Activated CD8-positive, alpha-beta T cell treated with anti-CD3 and anti-CD28 coated beads for 36 hours (primary cell): Measurements from ENCODE around the gene TFDP1. TPM values are rescaled to one million over a fixed set of nuclear protein-coding genes. Genes with fewer than 3 reads are reported as not detected.

Experiments used
- ATAC-seq: fragments of 200-7000 bp; cut with Tn5 transposase; one replicate; pipeline ENCODE4 v1.10.0; 2021; ENCODE audit warnings: mild to moderate bottlenecking, moderate library complexity
- CTCF ChIA-PET: fragments of 350-600 bp; sonication (Branson Sonifier 250); formaldehyde crosslinking; loops from one replicate; lab custom pipeline; 2021; ENCODE audit warnings: antibody characterized with exemption; lab: Charles Lee
- POLR2A ChIA-PET: fragments of 350-600 bp; sonication (Branson Sonifier 250); formaldehyde crosslinking; loops from one replicate; lab custom pipeline; 2021; ENCODE audit warnings: antibody characterized with exemption; lab: Charles Lee
- DNase-seq: peaks from one replicate; pipeline ENCODE4 v3.0.0-alpha.2; 2020
- H3K27ac Mint-ChIP-seq: one replicate; pipeline ENCODE4 v1.8.0; 2021; ENCODE audit warnings: mild to moderate bottlenecking, mixed read lengths
- H3K27me3 Mint-ChIP-seq: one replicate; pipeline ENCODE4 v1.8.0; 2021; ENCODE audit warnings: mixed read lengths
- H3K36me3 Mint-ChIP-seq: one replicate; pipeline ENCODE4 v1.8.0; 2021; ENCODE audit warnings: low read depth, mixed read lengths
- H3K4me1 Mint-ChIP-seq: one replicate; pipeline ENCODE4 v1.8.0; 2021; ENCODE audit warnings: low read depth, mixed read lengths
- H3K4me3 Mint-ChIP-seq: one replicate; pipeline ENCODE4 v1.8.0; 2021; ENCODE audit warnings: mild to moderate bottlenecking, moderate library complexity, mixed read lengths
- H3K9me3 Mint-ChIP-seq: one replicate; pipeline ENCODE4 v1.8.0; 2021; ENCODE audit warnings: mixed read lengths
- CTCF ChIP-seq: fragments of 200-600 bp; IDR thresholded peaks from one replicate; pipeline ENCODE4 v1.8.0; 2022; ENCODE audit warnings: antibody characterized with exemption, mild to moderate bottlenecking
- intact Hi-C: fragments of 100-400 bp; cut with micrococcal nuclease; formaldehyde crosslinking; loops from one replicate; pipeline ENCODE4 v1.10.0; 2022
- total RNA-seq, 2 experiments: library from RNA; stranded (reverse); gene quantifications; one replicate each; pipeline ENCODE4 v1.2.3, GENCODE V29; 2021

TFDP1 gene
- total RNA-seq, 2 experiments from 2014 or later, result 174 to 184 TPM

- POLR2A ChIA-PET, result no interaction called here
- DNase-seq, result no peak
- intact Hi-C loops, result no loop called here
Observed at GRCh38 chr13:113647351-113648215, 63.0 kb downstream of the TFDP1 start.

GRCh38 chr13:113648216-113648610 is 63.7 kb downstream of the TFDP1 start:
- ChIA-PET POLR2A (no interaction called here), CTCF (no interaction called here)
- intact Hi-C loops, result no loop called here
- Mint-ChIP-seq H3K36me3 (peaks cover 2% of the 10 kb centered on the region), H3K9me3 (no peaks in the 10 kb centered on the region), H3K27me3 (no peaks in the 10 kb centered on the region), H3K4me3 (no peak overlapping the region), H3K4me1 (peaks cover 15% of the 10 kb centered on the region), H3K27ac (no peak overlapping the region)
- ATAC-seq (no peak), DNase-seq (no peak)
- TF ChIP-seq CTCF, result no peak

More at GRCh38 chr13:113647351-113648215, 63.0 kb downstream of the TFDP1 start:
- H3K36me3 Mint-ChIP-seq, result peaks cover 5% of the 10 kb centered on the region
- H3K4me1 Mint-ChIP-seq, result peaks cover 12% of the 10 kb centered on the region
- H3K9me3 Mint-ChIP-seq, result no peaks in the 10 kb centered on the region
- no peak overlapping the region for H3K4me3 Mint-ChIP-seq
- CTCF ChIA-PET, result no interaction called here
- H3K27me3 Mint-ChIP-seq, result no peaks in the 10 kb centered on the region
- no peak overlapping the region for H3K27ac Mint-ChIP-seq
- TF ChIP-seq CTCF, result no peak
- ATAC-seq, result peak; percentile 37

GRCh38 chr13:113649212-113649611 is 64.7 kb downstream of the TFDP1 start:
- no peak for DNase-seq
- no peak for TF ChIP-seq CTCF
- POLR2A ChIA-PET, result no interaction called here
- Mint-ChIP-seq H3K4me1 (peaks cover 25% of the 10 kb centered on the region), H3K9me3 (no peaks in the 10 kb centered on the region), H3K27me3 (no peaks in the 10 kb centered on the region), H3K4me3 (no peak overlapping the region), H3K36me3 (no peaks in the 10 kb centered on the region), H3K27ac (no peak overlapping the region)
- CTCF ChIA-PET, result no interaction called here
- ATAC-seq, result no peak
- intact Hi-C loops, result no loop called here

GRCh38 chr13:113650275-113650674 is 65.7 kb downstream of the TFDP1 start:
- intact Hi-C loops, result no loop called here
- no peak for TF ChIP-seq CTCF
- no peaks in the 10 kb centered on the region for H3K9me3 Mint-ChIP-seq
- CTCF ChIA-PET, result no interaction called here
- peaks cover 26% of the 10 kb centered on the region for H3K4me1 Mint-ChIP-seq
- POLR2A ChIA-PET, result no interaction called here
- H3K27me3 Mint-ChIP-seq, result no peaks in the 10 kb centered on the region
- DNase-seq (no peak), ATAC-seq (no peak)
- no peaks in the 10 kb centered on the region for H3K36me3 Mint-ChIP-seq
- no peak overlapping the region for H3K4me3 Mint-ChIP-seq
- H3K27ac Mint-ChIP-seq, result no peak overlapping the region

- Mint-ChIP-seq H3K4me1 (peaks cover 26% of the 10 kb centered on the region), H3K27me3 (no peaks in the 10 kb centered on the region), H3K9me3 (no peaks in the 10 kb centered on the region), H3K36me3 (no peaks in the 10 kb centered on the region), H3K4me3 (no peak overlapping the region), H3K27ac (no peak overlapping the region)
- no peak for DNase-seq
- ChIA-PET POLR2A (no interaction called here), CTCF (no interaction called here)
- intact Hi-C loops, result no loop called here
- no peak for TF ChIP-seq CTCF
- no peak for ATAC-seq
Observed at GRCh38 chr13:113650731-113651148, 66.2 kb downstream of the TFDP1 start.
